ENCODE data around the gene DYSF. TPM values are rescaled to one million over a fixed set of nuclear protein-coding genes. Genes with fewer than 3 reads are reported as not detected.

The DYSF gene
- polyA plus RNA-seq, 1 donor (not counting 4 experiments of a cell fraction or from before 2014, with no cell fraction given) = 8.2 TPM

GRCh38 chr2:71482055-71482454, 28.7 kb downstream of the DYSF start:
- no peak for FAIRE-seq
- H4K20me1 ChIP-seq (ENCODE audit: control insufficient read depth, extremely low read depth, insufficient read depth, low read length) = no peaks in the 10 kb centered on the region
- TF ChIP-seq CTCF (optimal IDR thresholded peaks at IDR 0.05 in 1 of 3, IDR thresholded peaks at IDR 0.05 in 1 of 3, conservative IDR thresholded peaks at IDR 0.05 in 1 of 3; ENCODE audit: extremely low read depth in 1 of 3, insufficient read depth in 2 of 3, low read length in 3 of 3) (no peak), EZH2 (IDR thresholded peaks at IDR 0.05; ENCODE audit: low read length) (no peak)
- no peak overlapping the region for H3K4me2 ChIP-seq (ENCODE audit: control insufficient read depth, extremely low read depth, insufficient read depth, low read depth, low read length)
- no peaks in the 10 kb centered on the region for H3K9me3 ChIP-seq (ENCODE audit: control insufficient read depth, low read depth, low read length)
- no peaks in the 10 kb centered on the region for H3K9me1 ChIP-seq (ENCODE audit: control insufficient read depth, extremely low read depth, insufficient read depth, low read length)
- no peak overlapping the region for H3K27ac ChIP-seq (ENCODE audit: control insufficient read depth, insufficient read depth, low read length)
- H3K4me3 ChIP-seq (ENCODE audit: control insufficient read depth in 2 of 3, extremely low read depth in 1 of 3, insufficient read depth in 2 of 3, low read depth in 1 of 3, low read length in 3 of 3) = no peak overlapping the region
- no peaks in the 10 kb centered on the region for H3K27me3 ChIP-seq (ENCODE audit: control insufficient read depth, extremely low read depth, insufficient read depth, low read length)
- DNase-seq (ENCODE audit: low read depth, low spot score) = no peak
- no peak overlapping the region for H2AFZ ChIP-seq (ENCODE audit: control insufficient read depth, low read length)
- no peaks in the 10 kb centered on the region for H3K36me3 ChIP-seq (ENCODE audit: control insufficient read depth in 2 of 2, extremely low read depth in 1 of 2, insufficient read depth in 2 of 2, low read length in 2 of 2)
- dilution Hi-C loops (cut with MboI; ENCODE audit: extremely low pct_ligation_motif_present, low sequenced_read_pairs) = no loop called here
- H3K9ac ChIP-seq (ENCODE audit: control insufficient read depth, extremely low read depth, insufficient read depth, low read length) = no peak overlapping the region
- H3K4me1 ChIP-seq (ENCODE audit: control insufficient read depth, extremely low read depth, insufficient read depth, low read length) = no peaks in the 10 kb centered on the region
- no peaks in the 10 kb centered on the region for H3K79me2 ChIP-seq (ENCODE audit: control insufficient read depth, insufficient read depth, low read length)

- no peaks in the 10 kb centered on the region for H3K9me3 ChIP-seq (ENCODE audit: control insufficient read depth, low read depth, low read length)
- no peak overlapping the region for H3K9ac ChIP-seq (ENCODE audit: control insufficient read depth, extremely low read depth, insufficient read depth, low read length)
- no peak overlapping the region for H3K27ac ChIP-seq (ENCODE audit: control insufficient read depth, insufficient read depth, low read length)
- no peaks in the 10 kb centered on the region for H3K4me1 ChIP-seq (ENCODE audit: control insufficient read depth, extremely low read depth, insufficient read depth, low read length)
- H3K79me2 ChIP-seq (ENCODE audit: control insufficient read depth, insufficient read depth, low read length) = no peaks in the 10 kb centered on the region
- dilution Hi-C loops (cut with MboI; ENCODE audit: extremely low pct_ligation_motif_present, low sequenced_read_pairs) = no loop called here
- H3K36me3 ChIP-seq (ENCODE audit: control insufficient read depth in 2 of 2, extremely low read depth in 1 of 2, insufficient read depth in 2 of 2, low read length in 2 of 2) = no peaks in the 10 kb centered on the region
- no peak for FAIRE-seq
- no peak overlapping the region for H3K4me3 ChIP-seq (ENCODE audit: control insufficient read depth in 2 of 3, extremely low read depth in 1 of 3, insufficient read depth in 2 of 3, low read depth in 1 of 3, low read length in 3 of 3)
- H3K4me2 ChIP-seq (ENCODE audit: control insufficient read depth, extremely low read depth, insufficient read depth, low read depth, low read length) = no peak overlapping the region
- H3K9me1 ChIP-seq (ENCODE audit: control insufficient read depth, extremely low read depth, insufficient read depth, low read length) = no peaks in the 10 kb centered on the region
- DNase-seq (ENCODE audit: low read depth, low spot score) = no peak
- H3K27me3 ChIP-seq (ENCODE audit: control insufficient read depth, extremely low read depth, insufficient read depth, low read length) = no peaks in the 10 kb centered on the region
- TF ChIP-seq CTCF (optimal IDR thresholded peaks at IDR 0.05 in 1 of 3, IDR thresholded peaks at IDR 0.05 in 1 of 3, conservative IDR thresholded peaks at IDR 0.05 in 1 of 3; ENCODE audit: extremely low read depth in 1 of 3, insufficient read depth in 2 of 3, low read length in 3 of 3) (no peak), EZH2 (IDR thresholded peaks at IDR 0.05; ENCODE audit: low read length) (no peak)
- H4K20me1 ChIP-seq (ENCODE audit: control insufficient read depth, extremely low read depth, insufficient read depth, low read length) = no peaks in the 10 kb centered on the region
- no peak overlapping the region for H2AFZ ChIP-seq (ENCODE audit: control insufficient read depth, low read length)
Observed at GRCh38 chr2:71483246-71483645, 29.9 kb downstream of the DYSF start.

All from keratinocyte (primary cell).